CD4-positive, alpha-beta T cell (primary cell): ENCODE measurements around the gene ZFP14. TPM values are rescaled to one million over a fixed set of nuclear protein-coding genes. Genes with fewer than 3 reads are reported as not detected.

Experiments
- ATAC-seq: fragments of 200-7000 bp; cut with Tn5 transposase; one replicate; pipeline ENCODE4 v1.10.0; 2022; ENCODE audit warnings: mild to moderate bottlenecking; ENCODE audit not compliant: poor library complexity
- CTCF ChIA-PET: fragments of 350-600 bp; sonication (Branson Sonifier 250); formaldehyde crosslinking; loops from one replicate; lab custom pipeline; 2021; ENCODE audit warnings: antibody characterized with exemption, inconsistent platforms; lab: Charles Lee
- POLR2A ChIA-PET: fragments of 350-600 bp; sonication (Branson Sonifier 250); formaldehyde crosslinking; loops from one replicate; lab custom pipeline; 2021; ENCODE audit warnings: antibody characterized with exemption, inconsistent platforms; lab: Charles Lee
- DNase-seq, 14 experiments: peaks; one replicate each; pipeline ENCODE4 v3.0.0-alpha.2; 2013 to 2020; ENCODE audit warnings: mixed read lengths in 2 of 14
- H3K27ac ChIP-seq, 2 donors: one replicate each; pipeline versions ENCODE4 v1.5.1 to v1.7.0; 2013; ENCODE audit warnings: low read length in 2 of 2, low read depth in 1 of 2, mild to moderate bottlenecking in 1 of 2
- H3K27me3 ChIP-seq, 2 experiments: 1 replicate in 1 of 2; 2 replicates in 1 of 2; pipeline versions ENCODE4 v1.6.1 to v1.7.0; 2013; ENCODE audit warnings: low read length in 2 of 2, control low read depth in 1 of 2, mild to moderate bottlenecking in 1 of 2, moderate library complexity in 1 of 2; ENCODE audit not compliant: insufficient read depth in 2 of 2, control insufficient read depth in 1 of 2
- H3K36me3 ChIP-seq: one replicate; pipeline ENCODE4 v1.6.1; 2013; ENCODE audit warnings: low read length, control low read depth; ENCODE audit not compliant: insufficient read depth
- H3K4me1 ChIP-seq: one replicate; pipeline ENCODE4 v1.6.1; 2013; ENCODE audit warnings: low read length, control low read depth; ENCODE audit not compliant: insufficient read depth
- H3K4me3 ChIP-seq: one replicate; pipeline ENCODE4 v1.5.1; 2013; ENCODE audit warnings: mild to moderate bottlenecking, low read length, moderate library complexity
- H3K9me3 ChIP-seq, 2 experiments: 1 replicate in 1 of 2; 2 replicates in 1 of 2; pipeline versions ENCODE4 v1.6.1 to v1.7.0; 2013; ENCODE audit warnings: low read length in 2 of 2, mild to moderate bottlenecking in 2 of 2, control low read depth in 1 of 2, moderate library complexity in 1 of 2; ENCODE audit not compliant: control insufficient read depth in 1 of 2, insufficient read depth in 1 of 2
- H3K27ac Mint-ChIP-seq: one replicate; pipeline ENCODE4 v1.8.0; 2020; ENCODE audit warnings: mixed read lengths
- H3K27me3 Mint-ChIP-seq: one replicate; pipeline ENCODE4 v1.8.0; 2021; ENCODE audit warnings: mixed read lengths
- H3K36me3 Mint-ChIP-seq: one replicate; pipeline ENCODE4 v1.8.0; 2021; ENCODE audit warnings: low read depth, mixed read lengths
- H3K4me1 Mint-ChIP-seq: one replicate; pipeline ENCODE4 v1.8.0; 2021; ENCODE audit warnings: low read depth, mixed read lengths
- H3K4me3 Mint-ChIP-seq: one replicate; pipeline ENCODE4 v1.8.0; 2020; ENCODE audit warnings: mild to moderate bottlenecking, mixed read lengths
- H3K9me3 Mint-ChIP-seq: one replicate; pipeline ENCODE4 v1.8.0; 2020; ENCODE audit warnings: mixed read lengths
- intact Hi-C, 2 experiments: fragments of 100-400 bp; cut with DNase I in 1 of 2; cut with micrococcal nuclease in 1 of 2; formaldehyde crosslinking; loops; one replicate each; pipeline versions ENCODE4 v1.15.1 to v1.9.0; 2023 to 2025; cut with DNase I, micrococcal nuclease
- total RNA-seq, 174 experiments: library from RNA in 2 of 174; stranded (reverse) in 2 of 174; gene quantifications; one replicate each; pipeline ENCODE4 v1.2.3 and lab custom pipeline; 2021 to 2026
- TF ChIP-seq, protein P1 (sequence below): fragments of 200-600 bp; IDR thresholded peaks from one replicate; pipeline ENCODE4 v1.8.0; 2022; ENCODE audit warnings: antibody characterized with exemption, mild to moderate bottlenecking

Gene ZFP14
- total RNA-seq, 2 experiments from 2014 or later, result 3.7 to 4.4 TPM

DNA sequence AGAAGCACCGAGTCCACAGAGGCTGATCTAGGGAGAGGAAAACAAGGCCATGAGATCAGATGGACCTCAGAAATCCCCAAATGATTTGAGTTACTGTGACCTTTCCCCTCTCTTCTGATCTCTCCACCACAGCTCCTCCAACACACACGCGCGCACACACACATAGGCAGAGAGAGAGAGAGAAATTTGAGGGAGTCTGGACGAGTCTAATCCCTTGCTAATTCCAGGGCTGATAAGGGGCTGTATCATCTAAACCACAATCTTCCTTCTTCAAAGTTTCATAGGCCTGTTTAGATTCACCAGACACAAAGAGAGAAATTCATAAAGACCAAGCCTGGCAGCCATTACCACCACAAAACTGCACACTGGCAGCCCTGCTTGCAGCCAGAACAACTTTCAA lies 30.8 kb upstream of the ZFP14 start:
- POLR2A ChIA-PET, result no interaction called here

DNA sequence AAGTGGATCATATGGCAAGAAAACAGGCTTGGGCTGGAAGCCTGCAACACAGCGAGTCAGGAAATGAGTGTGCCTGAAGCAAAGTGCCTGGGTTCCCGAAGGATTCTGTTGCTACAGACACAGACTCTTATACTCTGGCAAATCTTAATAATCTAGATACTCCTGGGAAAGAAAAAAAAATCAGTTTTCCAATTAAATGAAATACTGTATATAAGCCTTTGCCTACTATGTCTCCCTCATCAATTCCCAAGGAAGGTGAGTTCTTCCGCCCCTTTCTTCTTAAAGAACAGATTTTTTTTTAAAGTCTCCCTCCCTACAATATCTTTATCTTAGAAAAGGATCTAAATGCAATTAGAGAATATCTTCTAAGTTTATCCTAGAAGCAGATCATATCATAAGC lies 29.1 kb upstream of the ZFP14 start:
- peaks cover 46 to 71% of the 10 kb centered on the region in 2 experiments for H3K9me3 ChIP-seq
- H3K27ac ChIP-seq, result no peak overlapping the region
- Mint-ChIP-seq H3K27ac (no peak overlapping the region), H3K4me3 (no peak overlapping the region), H3K27me3 (no peaks in the 10 kb centered on the region), H3K9me3 (peaks cover 30% of the 10 kb centered on the region), H3K4me1 (no peaks in the 10 kb centered on the region), H3K36me3 (peaks cover 96% of the 10 kb centered on the region)
- TF ChIP-seq, protein P1, sequence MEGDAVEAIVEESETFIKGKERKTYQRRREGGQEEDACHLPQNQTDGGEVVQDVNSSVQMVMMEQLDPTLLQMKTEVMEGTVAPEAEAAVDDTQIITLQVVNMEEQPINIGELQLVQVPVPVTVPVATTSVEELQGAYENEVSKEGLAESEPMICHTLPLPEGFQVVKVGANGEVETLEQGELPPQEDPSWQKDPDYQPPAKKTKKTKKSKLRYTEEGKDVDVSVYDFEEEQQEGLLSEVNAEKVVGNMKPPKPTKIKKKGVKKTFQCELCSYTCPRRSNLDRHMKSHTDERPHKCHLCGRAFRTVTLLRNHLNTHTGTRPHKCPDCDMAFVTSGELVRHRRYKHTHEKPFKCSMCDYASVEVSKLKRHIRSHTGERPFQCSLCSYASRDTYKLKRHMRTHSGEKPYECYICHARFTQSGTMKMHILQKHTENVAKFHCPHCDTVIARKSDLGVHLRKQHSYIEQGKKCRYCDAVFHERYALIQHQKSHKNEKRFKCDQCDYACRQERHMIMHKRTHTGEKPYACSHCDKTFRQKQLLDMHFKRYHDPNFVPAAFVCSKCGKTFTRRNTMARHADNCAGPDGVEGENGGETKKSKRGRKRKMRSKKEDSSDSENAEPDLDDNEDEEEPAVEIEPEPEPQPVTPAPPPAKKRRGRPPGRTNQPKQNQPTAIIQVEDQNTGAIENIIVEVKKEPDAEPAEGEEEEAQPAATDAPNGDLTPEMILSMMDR, result no peak
- POLR2A ChIA-PET, result no interaction called here
- ATAC-seq, result no peak
- CTCF ChIA-PET, result no interaction called here
- H3K36me3 ChIP-seq, result peaks cover 66% of the 10 kb centered on the region
- H3K4me3 ChIP-seq, result no peak overlapping the region
- no peaks in the 10 kb centered on the region for H3K27me3 ChIP-seq
- DNase-seq, result no peak
- no peaks in the 10 kb centered on the region for H3K4me1 ChIP-seq
- intact Hi-C loops, result no loop called here

More for the DNA sequence above, 30.8 kb upstream of the ZFP14 start:
- Mint-ChIP-seq H3K9me3 (peaks cover 23% of the 10 kb centered on the region), H3K27me3 (no peaks in the 10 kb centered on the region), H3K36me3 (peaks cover 94% of the 10 kb centered on the region), H3K27ac (no peak overlapping the region), H3K4me3 (no peak overlapping the region), H3K4me1 (no peaks in the 10 kb centered on the region)
- H3K36me3 ChIP-seq, result peaks cover 52% of the 10 kb centered on the region
- H3K4me3 ChIP-seq, result no peak overlapping the region
- H3K27me3 ChIP-seq, result no peaks in the 10 kb centered on the region
- ATAC-seq (no peak), DNase-seq (no peak)
- CTCF ChIA-PET, result no interaction called here
- peaks cover 51 to 64% of the 10 kb centered on the region in 2 experiments for H3K9me3 ChIP-seq
- TF ChIP-seq, protein P1, result no peak
- H3K27ac ChIP-seq, result no peak overlapping the region
- H3K4me1 ChIP-seq, result no peaks in the 10 kb centered on the region
- intact Hi-C loops, result no loop called here

DNA sequence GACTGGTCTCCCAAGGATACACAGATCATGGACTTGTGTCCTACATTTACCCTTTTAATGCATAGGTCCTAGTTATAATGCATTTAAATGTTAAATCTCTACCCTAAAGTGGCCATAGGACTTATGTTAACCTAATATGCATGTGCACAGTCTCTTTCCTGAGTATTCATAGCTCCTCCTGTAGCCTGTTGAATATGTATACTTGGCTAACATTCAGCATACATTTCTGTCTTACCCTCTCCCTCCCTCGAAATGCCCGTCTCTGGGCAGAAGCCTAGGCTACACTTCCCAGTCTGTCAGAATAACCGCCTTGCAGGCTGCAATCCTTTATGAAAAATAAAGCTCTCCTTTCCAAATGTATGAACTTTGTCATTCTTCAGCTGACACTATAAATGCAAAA lies 25.5 kb upstream of the ZFP14 start:
- TF ChIP-seq, protein P1, result no peak
- peaks cover 79% of the 10 kb centered on the region for H3K36me3 ChIP-seq
- no peak overlapping the region for H3K27ac ChIP-seq

More for the DNA sequence above, 25.5 kb upstream of the ZFP14 start:
- intact Hi-C loops, result no loop called here
- H3K36me3 Mint-ChIP-seq, result peaks cover 97% of the 10 kb centered on the region
- no peak overlapping the region for H3K4me3 Mint-ChIP-seq
- peaks cover 31% of the 10 kb centered on the region for H3K9me3 Mint-ChIP-seq
- Histone ChIP-seq H3K4me3 (no peak overlapping the region), H3K27me3 (no peaks in the 10 kb centered on the region), H3K4me1 (no peaks in the 10 kb centered on the region), H3K9me3 (peaks cover 37 to 64% of the 10 kb centered on the region in 2 experiments)
- no peaks in the 10 kb centered on the region for H3K27me3 Mint-ChIP-seq
- no peak overlapping the region for H3K27ac Mint-ChIP-seq
- H3K4me1 Mint-ChIP-seq, result no peaks in the 10 kb centered on the region
- ChIA-PET CTCF (no interaction called here), POLR2A (no interaction called here)
- ATAC-seq (no peak), DNase-seq (no peak)
